ENCODE results near the gene NEK11. TPM values are rescaled to one million over a fixed set of nuclear protein-coding genes. Genes with fewer than 3 reads are reported as not detected.

NEK11 gene
- total RNA-seq, 1 donor from 2014 or later, result 13.8 TPM

- DNase-seq (ENCODE audit: extremely low spot score, unreplicated experiment), result no peak
- no peaks in the 10 kb centered on the region for H3K4me1 Mint-ChIP-seq (ENCODE audit: unreplicated experiment)
- H3K9me3 Mint-ChIP-seq, result peaks cover 8% of the 10 kb centered on the region
- no peak overlapping the region for H3K27ac Mint-ChIP-seq
- no peaks in the 10 kb centered on the region for H3K36me3 Mint-ChIP-seq
- no peak overlapping the region for H3K4me3 Mint-ChIP-seq
- TF ChIP-seq CTCF (conservative IDR thresholded peaks at IDR 0.05), result no peak
- no peaks in the 10 kb centered on the region for H3K27me3 Mint-ChIP-seq
These were observed 367.7 kb downstream of the NEK11 start for GRCh38 chr3:131394400-131394799.

GRCh38 chr3:131396170-131396569 is 369.5 kb downstream of the NEK11 start:
- DNase-seq (ENCODE audit: extremely low spot score, unreplicated experiment), result no peak
- H3K9me3 Mint-ChIP-seq, result peaks cover 8% of the 10 kb centered on the region
- no peaks in the 10 kb centered on the region for H3K36me3 Mint-ChIP-seq
- no peak overlapping the region for H3K27ac Mint-ChIP-seq
- no peak overlapping the region for H3K4me3 Mint-ChIP-seq
- H3K27me3 Mint-ChIP-seq, result no peaks in the 10 kb centered on the region
- no peak for TF ChIP-seq CTCF (conservative IDR thresholded peaks at IDR 0.05)
- no peaks in the 10 kb centered on the region for H3K4me1 Mint-ChIP-seq (ENCODE audit: unreplicated experiment)

- TF ChIP-seq CTCF (conservative IDR thresholded peaks at IDR 0.05), result no peak
- H3K4me3 Mint-ChIP-seq, result no peak overlapping the region
- no peak overlapping the region for H3K27ac Mint-ChIP-seq
- no peaks in the 10 kb centered on the region for H3K36me3 Mint-ChIP-seq
- peaks cover 8% of the 10 kb centered on the region for H3K9me3 Mint-ChIP-seq
- no peak for DNase-seq (ENCODE audit: extremely low spot score, unreplicated experiment)
- no peaks in the 10 kb centered on the region for H3K4me1 Mint-ChIP-seq (ENCODE audit: unreplicated experiment)
- peaks cover 3% of the 10 kb centered on the region for H3K27me3 Mint-ChIP-seq
These were observed 371.2 kb downstream of the NEK11 start for GRCh38 chr3:131397889-131398288.

Other genes with a start within 250 kb of the NEK11 start
- gene ATP2C1, start 132.8 kb upstream of the NEK11 start, total RNA-seq (ENCODE audit: low replicate concordance), result 78.3 and 81.0 TPM in 2 replicates
- gene ASTE1, start 52 bp upstream of the NEK11 start, total RNA-seq (ENCODE audit: low replicate concordance), result 8.4 and 11.4 TPM in 2 replicates